Lung (tissue), 12 donors: ENCODE data around the gene CLPTM1L. TPM values are rescaled to one million over a fixed set of nuclear protein-coding genes. Genes with fewer than 3 reads are reported as not detected.

Source experiments
- ATAC-seq: fragments of 200-7000 bp; cut with Tn5 transposase; one replicate; pipeline ENCODE4 v1.9.1; 2020; ENCODE audit warnings: moderate number of reproducible peaks; ENCODE audit not compliant: insufficient read depth, low FRiP score
- DNase-seq, 3 donors: peaks; one replicate each; pipeline ENCODE4 v3.0.0-alpha.2; 2013 to 2017
- H3K27ac ChIP-seq, 2 donors: one replicate each; pipeline ENCODE4 v1.5.1; 2013; ENCODE audit warnings: mild to moderate bottlenecking in 2 of 2, moderate library complexity in 2 of 2, control low read depth in 1 of 2, inconsistent platforms in 1 of 2, low read depth in 1 of 2, low read length in 1 of 2
- H3K27me3 ChIP-seq, 3 donors: one replicate each; pipeline ENCODE4 v1.5.1; 2013; ENCODE audit warnings: low read length in 2 of 3; ENCODE audit not compliant: control insufficient read depth in 3 of 3, insufficient read depth in 3 of 3
- H3K36me3 ChIP-seq, 4 donors: one replicate each; pipeline ENCODE4 v1.5.1; 2013; ENCODE audit warnings: low read length in 4 of 4, mild to moderate bottlenecking in 1 of 4, moderate library complexity in 1 of 4; ENCODE audit not compliant: control insufficient read depth in 4 of 4, insufficient read depth in 4 of 4
- H3K4me1 ChIP-seq, 5 donors: one replicate each; pipeline ENCODE4 v1.5.1; 2013; ENCODE audit warnings: low read length in 5 of 5, mild to moderate bottlenecking in 2 of 5, moderate library complexity in 1 of 5; ENCODE audit not compliant: control insufficient read depth in 5 of 5, insufficient read depth in 5 of 5
- H3K4me3 ChIP-seq: one replicate; pipeline ENCODE4 v1.5.1; 2013; ENCODE audit warnings: mild to moderate bottlenecking, control low read depth, moderate library complexity
- H3K9ac ChIP-seq, 2 donors: one replicate each; pipeline ENCODE4 v1.5.1; 2013; ENCODE audit warnings: low read length in 2 of 2, control low read depth in 1 of 2; ENCODE audit not compliant: insufficient read depth in 1 of 2
- H3K9me3 ChIP-seq, 4 donors: one replicate each; pipeline ENCODE4 v1.5.1; 2013; ENCODE audit warnings: low read length in 3 of 4, mild to moderate bottlenecking in 1 of 4, moderate library complexity in 1 of 4; ENCODE audit not compliant: control insufficient read depth in 4 of 4, insufficient read depth in 3 of 4
- CTCF ChIP-seq: IDR thresholded peaks from 2 replicates; pipeline ENCODE4 v1.5.1; 2012; ENCODE audit warnings: mild to moderate bottlenecking; ENCODE audit errors: control extremely low read depth, extremely low read depth
- WGBS, 2 donors: extraction: QIAGEN DNeasy Blood & Tissue Kit; methylation state at CpG; one replicate each; pipeline ENCODE4 v1.1.7; 2013; 5-methylcytosine and 5-hydroxymethylcytosine counted together
- polyA plus RNA-seq, 2 donors: library from polyadenylated mRNA; stranded (reverse); fragments of 200-250 nt; gene quantifications; one replicate each; pipeline ENCODE4 v1.2.1, GENCODE V29; 2013
- total RNA-seq, 2 donors: library from RNA; depleted of rRNA in 1 of 2; stranded (reverse); fragments of >200 nt in 1 of 2; gene quantifications; one replicate each; pipeline ENCODE4 v1.2.1, GENCODE V29; 2014 to 2021
- donor health status: control.
- donor health status: control.
- donor health status: Bipolar disorder and iron deficiency.
- donor health status: healthy.
- donor health status: DM: yes; HTN: yes; CAD: no.

The CLPTM1L gene
- total and polyA plus RNA-seq, 4 donors = 79.0 to 153 (median 144) TPM

- 69 to 83% methylated on average over 10 of the region's 10 CpGs for WGBS, 2 donors
- Histone ChIP-seq H3K36me3 (no peaks in the 10 kb centered on the region), H3K4me3 (no peak overlapping the region), H3K4me1 (no peaks in the 10 kb centered on the region), H3K27me3 (peaks cover 0 to 3% (median 0%) of the 10 kb centered on the region in 3 donors), H3K9me3 (no peaks in the 10 kb centered on the region), H3K9ac (no peak overlapping the region), H3K27ac (no peak overlapping the region)
- TF ChIP-seq CTCF = no peak
- no peak for ATAC-seq
- DNase-seq = no peak
These were observed 7.6 kb upstream of the CLPTM1L start for GRCh38 chr5:1352231-1353219.

- Histone ChIP-seq H3K4me1 (peaks cover 0 to under 1% (median 0%) of the 10 kb centered on the region in 5 donors), H3K36me3 (no peaks in the 10 kb centered on the region), H3K4me3 (no peak overlapping the region), H3K27me3 (peaks cover 0 to under 1% (median 0%) of the 10 kb centered on the region in 3 donors), H3K9me3 (no peaks in the 10 kb centered on the region), H3K27ac (no peak overlapping the region), H3K9ac (no peak overlapping the region)
- DNase-seq (no peak), ATAC-seq (no peak)
- 83 to 88% methylated on average over 4 of the region's 4 CpGs for WGBS, 2 donors
- no peak for TF ChIP-seq CTCF
These were observed 6.3 kb upstream of the CLPTM1L start for GRCh38 chr5:1351156-1351555.

- no peaks in the 10 kb centered on the region for H3K9me3 ChIP-seq
- no peak for DNase-seq
- peaks cover 0 to 8% (median 0%) of the 10 kb centered on the region in 5 donors for H3K4me1 ChIP-seq
- TF ChIP-seq CTCF = no peak
- WGBS, 2 donors = 35 to 52% methylated on average over 12 of the region's 12 CpGs
- no peaks in the 10 kb centered on the region for H3K36me3 ChIP-seq
- H3K9ac ChIP-seq = no peak overlapping the region
- no peak overlapping the region for H3K4me3 ChIP-seq
- no peak overlapping the region for H3K27ac ChIP-seq
- ATAC-seq = no peak
- no peaks in the 10 kb centered on the region for H3K27me3 ChIP-seq
These were observed 4.3 kb upstream of the CLPTM1L start for GRCh38 chr5:1349246-1349645.
